ENCODE data around the gene P2RY6.

GRCh38 chr11:73314117-73314961 lies 42.2 kb downstream of the P2RY6 start:
- TF ChIP-seq POLR2A (IDR thresholded peaks at IDR 0.05) (no peak), CTCF (IDR thresholded peaks at IDR 0.05) (no peak)

All from lower leg skin (tissue), 3 donors.